T-helper 2 cell (primary cell): ENCODE measurements around the gene MED17.

ENCODE experiments used
- DNase-seq, 5 experiments: peaks; one replicate each; pipeline versions ENCODE4 v3.0.0 to v3.0.0-alpha.2; 2012 to 2022

MED17 gene

GRCh38 chr11:93849751-93850593 is 65.9 kb downstream of the MED17 start:
- DNase-seq, result no peak

DNA sequence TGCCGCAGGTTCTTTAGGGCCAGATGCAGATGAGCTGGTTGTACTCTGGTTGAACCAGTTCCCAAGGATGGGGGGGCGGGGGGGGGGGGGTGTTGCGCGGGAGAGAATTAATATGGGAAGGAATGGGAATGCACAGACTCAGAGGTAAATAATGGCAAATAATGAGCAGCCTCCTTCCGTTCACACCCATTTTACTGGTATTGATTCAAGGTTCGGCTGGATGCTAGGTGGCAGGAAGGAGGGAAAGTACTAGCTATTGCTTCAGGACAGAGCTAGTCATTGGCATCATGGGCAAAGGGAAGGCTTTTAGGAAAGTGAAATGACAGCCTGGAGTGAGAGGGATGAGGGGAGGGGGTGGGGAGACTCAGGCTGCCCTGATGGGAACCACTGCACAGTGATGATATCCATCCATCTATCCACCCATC is 66.5 kb downstream of the MED17 start, which contains the start of gene VSTM5:
VSTM5 (minus strand) TSS at position 25 of the 425 bp plus-strand sequence. CDS start 116 bp downstream, outside the sequence.
- DNase-seq, result no peak

DNA sequence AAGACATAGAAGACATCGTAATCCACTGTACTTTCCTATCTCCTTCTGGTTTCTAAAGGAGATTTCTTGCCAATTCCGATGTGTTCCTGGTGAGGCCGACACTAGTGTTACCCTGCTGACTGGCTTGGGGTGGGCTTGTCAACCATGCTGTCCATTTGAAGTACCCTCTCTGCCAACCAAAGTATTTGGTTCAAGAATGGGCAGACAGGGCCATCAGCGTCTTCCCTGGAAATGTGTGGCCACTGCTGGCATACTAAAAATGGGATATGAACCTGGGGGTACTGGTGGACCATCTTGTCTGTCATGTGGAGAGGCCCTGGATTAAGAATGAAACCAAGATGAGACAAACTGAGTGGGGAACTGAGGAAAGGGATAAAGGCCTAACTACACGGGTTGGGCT is 68.2 kb downstream of the MED17 start:
- DNase-seq, result no peak

GRCh38 chr11:93857413-93858120 is 73.5 kb downstream of the MED17 start:
- DNase-seq, result no peak

GRCh38 chr11:93858121-93858775 is 74.2 kb downstream of the MED17 start:
- DNase-seq, result no peak

- DNase-seq, result no peak
Observed at GRCh38 chr11:93861808-93862207, 77.7 kb downstream of the MED17 start.
